RWPE1 (cell line): ENCODE data around the gene ADGRD1.

ENCODE experiments used
- CTCF ChIA-PET: fragments of 350-600 bp; sonication (Branson Sonifier 250); formaldehyde crosslinking; extraction: SDS; loops from one replicate; lab custom pipeline; 2021; lab: Yijun Ruan, JAX
- POLR2A ChIA-PET: fragments of 400-600 bp; formaldehyde crosslinking; extraction: SDS; loops from one replicate; lab custom pipeline; 2020; ENCODE audit warnings: antibody characterized with exemption; ENCODE audit not compliant: low non-redundant PET; lab: Yijun Ruan, JAX
- DNase-seq: peaks from one replicate; pipeline ENCODE4 v3.0.0; 2012; ENCODE audit warnings: low spot score
- H3K27ac ChIP-seq: fragments of 450-650 bp; 2 replicates; pipeline ENCODE4 v1.5.1; 2017
- TF ChIP-seq, protein P1 (sequence below): fragments of 450-650 bp; conservative IDR thresholded peaks from 2 replicates; pipeline ENCODE4 v1.5.1; 2017; ENCODE audit warnings: low read depth, mild to moderate bottlenecking

Gene ADGRD1

DNA sequence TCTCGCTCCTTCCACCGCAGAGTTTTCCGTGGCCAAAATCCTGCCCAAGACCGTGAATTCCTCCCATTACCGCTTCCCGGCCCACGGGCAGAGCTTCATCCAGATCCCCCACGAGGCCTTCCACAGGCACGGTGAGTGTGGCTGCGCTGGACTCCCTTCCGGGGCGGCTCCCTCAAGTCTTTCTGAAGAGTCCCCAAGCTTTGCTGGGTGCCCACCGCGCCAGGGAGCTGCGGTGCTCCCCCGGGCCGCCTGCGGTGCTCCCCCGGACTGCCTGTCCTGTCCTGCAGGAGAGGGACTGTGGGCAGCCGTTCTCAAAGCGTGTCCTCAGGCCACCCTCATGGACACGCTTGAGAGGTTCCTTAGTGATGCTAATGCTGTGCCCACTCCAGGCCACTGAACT lies 50.5 kb downstream of the ADGRD1 start:
- TF ChIP-seq, protein P1, sequence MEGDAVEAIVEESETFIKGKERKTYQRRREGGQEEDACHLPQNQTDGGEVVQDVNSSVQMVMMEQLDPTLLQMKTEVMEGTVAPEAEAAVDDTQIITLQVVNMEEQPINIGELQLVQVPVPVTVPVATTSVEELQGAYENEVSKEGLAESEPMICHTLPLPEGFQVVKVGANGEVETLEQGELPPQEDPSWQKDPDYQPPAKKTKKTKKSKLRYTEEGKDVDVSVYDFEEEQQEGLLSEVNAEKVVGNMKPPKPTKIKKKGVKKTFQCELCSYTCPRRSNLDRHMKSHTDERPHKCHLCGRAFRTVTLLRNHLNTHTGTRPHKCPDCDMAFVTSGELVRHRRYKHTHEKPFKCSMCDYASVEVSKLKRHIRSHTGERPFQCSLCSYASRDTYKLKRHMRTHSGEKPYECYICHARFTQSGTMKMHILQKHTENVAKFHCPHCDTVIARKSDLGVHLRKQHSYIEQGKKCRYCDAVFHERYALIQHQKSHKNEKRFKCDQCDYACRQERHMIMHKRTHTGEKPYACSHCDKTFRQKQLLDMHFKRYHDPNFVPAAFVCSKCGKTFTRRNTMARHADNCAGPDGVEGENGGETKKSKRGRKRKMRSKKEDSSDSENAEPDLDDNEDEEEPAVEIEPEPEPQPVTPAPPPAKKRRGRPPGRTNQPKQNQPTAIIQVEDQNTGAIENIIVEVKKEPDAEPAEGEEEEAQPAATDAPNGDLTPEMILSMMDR, result no peak
- POLR2A ChIA-PET, result no interaction called here
- H3K27ac ChIP-seq, result no peak overlapping the region
- CTCF ChIA-PET, result interaction anchor here (0.6 kb wide), 1 partner anchor 130 kb away, joined by 3 read pairs; no protein-coding TSS in a partner anchor
- no peak for DNase-seq

DNA sequence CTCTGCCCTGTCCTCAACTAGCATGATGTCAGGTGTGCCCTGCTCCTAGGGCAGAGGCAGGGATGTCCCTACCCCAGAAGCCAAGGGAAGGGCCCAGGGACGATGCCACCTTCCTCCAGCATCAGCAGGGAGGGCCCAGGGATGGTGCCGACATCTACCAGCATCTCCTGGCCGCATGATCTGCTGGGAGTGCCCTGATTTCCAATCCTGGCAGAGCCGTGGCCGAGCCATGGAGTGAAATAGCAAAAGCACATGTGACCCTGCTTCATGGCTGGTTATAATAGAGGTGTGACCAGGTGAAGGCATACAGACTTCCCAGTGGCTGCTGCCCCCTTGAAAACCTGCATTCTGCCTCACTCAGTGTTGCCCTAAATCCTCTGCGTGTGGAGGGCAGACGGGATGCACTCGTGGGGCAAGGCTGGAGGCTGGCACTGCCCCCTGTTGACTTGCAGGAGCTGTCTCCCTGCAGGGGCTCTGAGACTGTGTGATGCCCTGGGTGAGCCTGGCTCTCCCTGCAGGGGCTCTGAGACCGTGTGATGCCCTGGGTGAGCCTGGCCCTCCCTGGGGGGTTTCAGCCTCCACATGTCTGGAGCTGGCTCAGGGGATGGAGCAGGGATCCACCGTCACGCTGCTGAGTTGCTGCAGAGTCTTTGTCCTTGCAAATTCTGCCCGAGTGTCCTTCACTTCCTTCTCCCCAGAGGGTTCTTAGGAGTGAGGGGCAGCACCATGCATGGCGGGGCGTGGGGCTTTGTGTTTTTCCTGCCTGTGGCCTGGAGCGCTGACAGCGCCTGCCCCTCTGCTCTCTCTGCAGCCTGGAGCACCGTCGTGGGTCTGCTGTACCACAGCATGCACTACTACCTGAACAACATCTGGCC lies 51.7 kb downstream of the ADGRD1 start:
- H3K27ac ChIP-seq, result no peak overlapping the region
- TF ChIP-seq, protein P1, result no peak
- DNase-seq, result no peak
- CTCF ChIA-PET, result no interaction called here
- POLR2A ChIA-PET, result no interaction called here

DNA sequence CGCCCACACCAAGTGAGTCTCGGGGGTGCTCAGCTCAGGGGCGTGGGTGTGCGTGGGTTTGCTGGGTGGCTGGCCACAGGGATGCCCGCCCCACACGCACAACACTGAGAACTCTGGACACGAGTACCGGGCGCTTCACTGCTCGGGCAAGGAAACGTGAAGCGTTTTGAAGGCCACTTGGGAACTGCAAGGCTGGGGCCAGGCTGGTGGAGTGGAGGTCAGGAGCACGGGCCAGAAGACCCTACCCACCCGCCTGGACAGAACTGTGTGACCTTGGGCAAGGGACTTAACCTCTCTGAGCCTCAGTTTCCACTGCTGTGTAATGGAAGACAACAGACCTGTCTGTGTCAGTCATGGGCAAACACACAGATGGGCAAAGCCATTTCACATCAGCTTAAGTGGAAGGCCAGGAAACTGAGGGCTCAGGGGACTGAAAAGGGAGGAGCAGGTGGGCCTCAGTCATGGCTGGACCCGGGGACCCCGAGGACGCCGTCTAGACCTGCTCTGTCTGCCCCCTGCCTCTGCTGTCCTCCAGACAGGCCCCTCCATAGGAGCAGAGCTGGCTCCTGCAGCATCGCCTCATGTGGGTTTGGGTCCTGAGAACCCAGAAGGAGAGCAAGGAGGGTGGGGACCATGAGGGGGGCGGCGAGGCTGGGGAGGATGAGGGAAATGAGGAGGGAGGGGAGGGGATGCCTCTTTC lies 52.5 kb downstream of the ADGRD1 start:
- ChIA-PET POLR2A (no interaction called here), CTCF (no interaction called here)
- TF ChIP-seq, protein P1, result no peak
- no peak for DNase-seq
- no peak overlapping the region for H3K27ac ChIP-seq

DNA sequence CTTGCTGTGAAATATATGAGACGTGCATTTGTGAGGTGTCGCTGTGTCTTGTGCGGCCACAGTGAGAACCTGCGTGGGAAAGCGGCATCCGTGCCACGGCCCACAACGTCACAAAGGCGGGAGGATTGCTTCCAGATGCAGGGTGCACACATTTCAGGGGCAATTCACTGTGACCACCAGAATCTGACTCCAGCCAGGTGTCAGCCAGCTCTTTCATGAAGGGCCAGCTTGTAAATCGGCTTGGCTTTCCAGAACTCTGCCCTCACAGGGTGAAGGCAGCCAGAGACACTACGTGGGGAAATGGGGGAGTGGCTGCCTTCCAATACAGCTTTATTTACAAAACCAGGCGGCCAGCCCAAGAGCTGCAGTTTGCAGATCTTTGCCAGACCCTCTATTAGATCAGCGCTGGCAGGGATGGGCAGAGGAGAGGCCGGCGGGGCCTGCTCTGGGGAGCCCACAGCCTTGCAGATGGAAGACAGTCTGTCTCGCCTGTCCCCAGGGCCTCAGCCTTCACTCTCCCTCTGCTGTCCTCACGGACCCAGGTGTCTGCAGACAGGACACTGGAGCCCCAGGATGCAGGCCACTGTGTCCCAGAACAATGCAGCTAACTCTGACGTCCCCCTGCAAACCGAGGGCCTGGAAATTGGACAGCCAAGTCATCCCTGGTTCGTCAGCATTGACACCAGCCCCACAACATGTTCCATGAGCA lies 53.5 kb downstream of the ADGRD1 start:
- H3K27ac ChIP-seq, result no peak overlapping the region
- DNase-seq, result no peak
- TF ChIP-seq, protein P1, result no peak
- POLR2A ChIA-PET, result no interaction called here
- CTCF ChIA-PET, result interaction anchor here (1.1 kb wide), 1 partner anchor 18 kb away, joined by 6 read pairs; no protein-coding TSS in a partner anchor

DNA sequence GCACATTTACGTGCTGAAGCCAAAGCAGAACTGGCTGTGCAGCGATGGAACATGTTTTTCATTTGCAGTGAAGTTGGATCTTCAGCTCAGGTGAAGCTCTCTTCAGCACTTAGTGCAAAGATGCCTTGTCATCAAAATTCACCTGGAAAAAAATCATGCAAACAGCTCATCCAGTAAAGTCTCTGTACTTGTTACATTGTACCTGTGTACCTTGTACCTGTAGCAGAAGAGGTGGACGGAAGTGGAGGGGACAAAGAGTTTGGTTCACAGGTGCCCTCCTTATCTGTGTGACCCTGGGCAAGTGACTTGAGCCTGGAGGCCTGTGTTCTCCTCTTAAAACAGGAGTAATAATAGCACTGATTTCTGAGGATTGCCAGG lies 54.0 kb downstream of the ADGRD1 start:
- ChIA-PET CTCF (interaction anchor here (1.1 kb wide), 1 partner anchor 18 kb away, joined by 6 read pairs; no protein-coding TSS in a partner anchor), POLR2A (no interaction called here)
- no peak for DNase-seq
- TF ChIP-seq, protein P1, result no peak
- no peak overlapping the region for H3K27ac ChIP-seq

DNA sequence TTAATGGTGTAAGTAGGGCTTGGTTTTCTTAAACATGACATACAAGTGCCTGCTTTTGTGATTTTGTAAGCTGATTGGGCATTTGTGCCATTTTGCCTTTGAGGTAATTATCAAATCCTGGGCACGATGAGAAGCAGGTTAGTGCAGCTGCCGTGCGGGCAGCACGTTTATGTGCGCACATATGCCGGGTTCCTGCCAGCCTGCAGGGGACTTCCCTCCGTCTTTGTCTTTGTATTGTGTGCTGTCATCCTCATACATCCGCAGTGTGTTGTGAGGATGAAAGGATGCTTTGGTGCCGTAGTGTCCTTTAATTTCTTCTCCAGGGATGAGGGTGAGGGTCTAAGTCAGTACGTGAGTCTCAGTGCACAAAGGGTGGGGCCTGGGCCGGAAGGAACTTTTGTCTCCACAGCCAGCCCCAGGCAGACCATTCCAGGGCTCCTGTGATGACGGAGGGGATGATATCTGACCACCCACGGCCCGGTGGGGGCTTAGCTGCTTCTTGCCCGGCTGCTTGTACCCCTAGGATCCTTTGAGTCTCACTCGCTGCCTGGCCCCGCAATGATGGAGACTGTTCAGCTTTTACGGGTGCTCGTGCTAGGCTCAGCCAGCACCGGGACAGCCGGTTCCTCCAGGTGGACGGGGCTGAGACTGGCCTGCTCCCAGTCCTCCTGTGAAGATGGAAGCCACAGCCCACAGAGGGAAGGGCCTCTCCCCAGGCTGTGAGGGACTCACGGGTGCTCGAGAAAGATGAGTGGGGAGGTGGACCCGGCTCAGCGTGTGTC lies 54.6 kb downstream of the ADGRD1 start:
- no peak for DNase-seq
- POLR2A ChIA-PET, result no interaction called here
- CTCF ChIA-PET, result no interaction called here
- no peak overlapping the region for H3K27ac ChIP-seq
- TF ChIP-seq, protein P1, result no peak
